SK-N-MC (cell line): ENCODE measurements around the gene MAN1B1.

ENCODE experiments used
- EZH2 ChIP-seq: fragments of 200-600 bp; sonication (generic); IDR thresholded peaks from one replicate; pipeline ENCODE4 v1.6.1; 2017; ENCODE audit warnings: antibody characterized with exemption
- FOXP2 ChIP-seq: optimal IDR thresholded peaks from 2 replicates; pipeline ENCODE3; 2011; ENCODE audit warnings: mild to moderate bottlenecking, moderate library complexity; ENCODE audit not compliant: insufficient read depth; ENCODE audit errors: extremely low read length, control extremely low read depth
- POLR2AphosphoS5 ChIP-seq: IDR thresholded peaks from 2 replicates; pipeline ENCODE4 v1.6.1; 2012; ENCODE audit warnings: mild to moderate bottlenecking, low read depth, low read length, borderline replicate concordance

GRCh38 chr9:137115394-137116026, 28.7 kb downstream of the MAN1B1 start:
- no peak for TF ChIP-seq EZH2
- TF ChIP-seq POLR2AphosphoS5, result no peak
- no peak for TF ChIP-seq FOXP2
